Heart left ventricle (tissue), 16 donors: ENCODE measurements around the gene RAB3C. TPM values are rescaled to one million over a fixed set of nuclear protein-coding genes. Genes with fewer than 3 reads are reported as not detected.
A peak's percentile ranks its signal among the peaks of the same experiment; 100 is the strongest.

Source experiments
- ATAC-seq, 4 donors: fragments of 200-7000 bp; cut with Tn5 transposase; one replicate each; pipeline ENCODE4 v1.9.1; 2020 to 2022; ENCODE audit warnings: moderate library complexity in 4 of 4, mild to moderate bottlenecking in 3 of 4, moderate number of reproducible peaks in 1 of 4
- DNase-seq, 5 donors: peaks; one replicate each; pipeline ENCODE4 v3.0.0-alpha.2; 2020
- H3K27ac ChIP-seq, 12 donors: fragments of 200-600 bp; sonication (generic) in 4 of 12; one replicate each; pipeline versions ENCODE4 v1.5.0 to v1.8.0; 2016 to 2022; ENCODE audit warnings: mild to moderate bottlenecking in 2 of 12
- H3K27me3 ChIP-seq, 9 donors: fragments of 200-600 bp; sonication (generic) in 2 of 9; one replicate each; pipeline versions ENCODE4 v1.5.1 to v1.8.0; 2016 to 2022; ENCODE audit warnings: mild to moderate bottlenecking in 3 of 9
- H3K36me3 ChIP-seq, 9 donors: fragments of 200-600 bp; sonication (generic) in 2 of 9; one replicate each; pipeline versions ENCODE4 v1.5.0 to v1.8.0; 2018 to 2022; ENCODE audit warnings: mild to moderate bottlenecking in 2 of 9
- H3K4me1 ChIP-seq, 12 donors: fragments of 200-600 bp; sonication (generic) in 4 of 12; one replicate each; pipeline versions ENCODE4 v1.5.0 to v1.8.0; 2016 to 2022; ENCODE audit warnings: mild to moderate bottlenecking in 3 of 12
- H3K4me3 ChIP-seq, 12 donors: fragments of 200-600 bp; sonication (generic) in 4 of 12; one replicate each; pipeline versions ENCODE4 v1.5.0 to v1.8.0; 2017 to 2022; ENCODE audit warnings: mild to moderate bottlenecking in 9 of 12, moderate library complexity in 4 of 12
- H3K9me3 ChIP-seq, 12 donors: fragments of 200-600 bp; sonication (generic) in 4 of 12; one replicate each; pipeline versions ENCODE4 v1.5.0 to v1.8.0; 2016 to 2022; ENCODE audit warnings: mild to moderate bottlenecking in 1 of 12
- POLR2A ChIP-seq, 2 donors: fragments of 450-650 bp; IDR thresholded peaks; one replicate each; pipeline ENCODE4 v1.6.1; 2017; ENCODE audit warnings: antibody characterized with exemption in 2 of 2, mild to moderate bottlenecking in 2 of 2, moderate library complexity in 2 of 2
- WGBS, 4 donors: extraction: QIAGEN DNeasy Blood & Tissue Kit in 2 of 4; methylation state at CpG; one replicate each; pipeline versions ENCODE4 v1.1.5 to v1.1.7; 2013 to 2018; 5-methylcytosine and 5-hydroxymethylcytosine counted together
- intact Hi-C, 10 donors: fragments of 100-400 bp; cut with DNase I; formaldehyde crosslinking; loops; one replicate each; pipeline versions ENCODE4 v1.11.1 to v1.14.2; 2022
- polyA plus RNA-seq, 2 donors: library from polyadenylated mRNA; stranded (reverse); fragments of 200-250 nt; gene quantifications; one replicate each; pipeline ENCODE4 v1.2.3, GENCODE V29; 2013
- total RNA-seq, 9 donors: library from RNA; depleted of rRNA in 2 of 9; stranded (reverse); fragments of >200 nt in 2 of 9; fragmentation: NEBNext Ultra II Directional in 3 of 9; extraction: Animal tissue kit (Norgen Biotek cat#: 25700) in 3 of 9; gene quantifications; one replicate each; pipeline versions ENCODE4 v1.1.0 to v1.2.4, GENCODE V29; 2016 to 2023
- TF ChIP-seq, protein P1 (sequence below), 12 donors: fragments of 200-600 bp; sonication (generic) in 4 of 12; IDR thresholded peaks; one replicate each; pipeline versions ENCODE4 v1.5.0 to v1.8.0; 2018 to 2022; ENCODE audit warnings: antibody characterized with exemption in 12 of 12, mild to moderate bottlenecking in 5 of 12
- donor health status: ischemic (EF 13 %, LVEDD 7.1; RV severe dilation, severe dysfunction).
- donor health status: healthy with polysubstance abuse.
- donor health status: DM: no; HTN: yes; CAD: no.
- donor health status: DM: no; HTN: no; CAD: no.
- donor health status: ischemic (EF 25% LVEDD 6.9; RV normal size, moderate dysfunction).
- donor health status: ischemic (EF 25% LVEDD 5.7; RV mildly dilated, moderate dysfunction).
- donor health status: healthy.
- donor health status: DM: yes; HTN: yes; CAD: no.
- donor health status: ischemic (EF 35%, LVEDD 5.7; RV mildly dilated, moderate dysfunction).
- donor health status: nonischemic (EF 11% LVEDD 7.7; RV severe dilation, severe dysfunction).
- donor health status: DM: yes; HTN: yes; CAD: no.
- donor health status: PGD.
- donor health status: ischemic (EF 29% LVEDD 5.4; RV normal size, mild dysfunction).
- donor health status: nonischemic (EF 23%, LVEDD 6.1; RV moderate dilation, normal function).

The RAB3C gene
- total and polyA plus RNA-seq, 11 donors, result 0.04 to 3.8 (median 0.57) TPM; not detected in 2

DNA sequence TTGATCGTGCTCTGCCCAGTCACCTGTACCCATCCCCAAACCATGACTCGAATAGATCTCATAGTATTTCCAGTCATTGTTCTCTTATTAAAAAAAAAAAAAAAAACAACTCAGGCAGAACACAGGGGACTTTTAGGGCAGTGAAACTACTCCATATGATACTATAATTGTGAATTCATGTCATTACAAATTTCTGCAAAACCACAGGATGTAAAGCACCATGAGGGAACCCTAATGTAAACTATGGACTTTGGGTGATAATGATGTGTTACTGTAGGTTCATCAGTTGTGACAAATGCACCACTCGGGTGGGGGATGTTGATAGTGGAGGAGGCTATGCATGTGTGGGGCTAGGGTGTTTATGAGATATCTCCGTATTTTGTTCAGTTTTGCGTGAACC lies 133.8 kb downstream of the RAB3C start:
- H3K4me3 ChIP-seq, result no peak overlapping the region
- H3K36me3 ChIP-seq, result no peaks in the 10 kb centered on the region
- no peak for ATAC-seq
- no peak for DNase-seq
- no peaks in the 10 kb centered on the region for H3K27me3 ChIP-seq
- 74 to 76% (median 75%) methylated on average over 5 of the region's 5 CpGs for whole genome bisulfite sequencing, 4 donors
- intact Hi-C loops, result loop anchor here in 4 of 10 donors (5.0 to 10.0 kb wide), 3 partner anchors 212 to 222 kb away; partner anchors contain the start of gene GAPT (in 2 of the 4)
- H3K4me1 ChIP-seq, result peaks cover 0 to 5% (median 0%) of the 10 kb centered on the region in 12 donors
- no peak for TF ChIP-seq POLR2A (IDR thresholded peaks at IDR 0.05)
- TF ChIP-seq, protein P1, sequence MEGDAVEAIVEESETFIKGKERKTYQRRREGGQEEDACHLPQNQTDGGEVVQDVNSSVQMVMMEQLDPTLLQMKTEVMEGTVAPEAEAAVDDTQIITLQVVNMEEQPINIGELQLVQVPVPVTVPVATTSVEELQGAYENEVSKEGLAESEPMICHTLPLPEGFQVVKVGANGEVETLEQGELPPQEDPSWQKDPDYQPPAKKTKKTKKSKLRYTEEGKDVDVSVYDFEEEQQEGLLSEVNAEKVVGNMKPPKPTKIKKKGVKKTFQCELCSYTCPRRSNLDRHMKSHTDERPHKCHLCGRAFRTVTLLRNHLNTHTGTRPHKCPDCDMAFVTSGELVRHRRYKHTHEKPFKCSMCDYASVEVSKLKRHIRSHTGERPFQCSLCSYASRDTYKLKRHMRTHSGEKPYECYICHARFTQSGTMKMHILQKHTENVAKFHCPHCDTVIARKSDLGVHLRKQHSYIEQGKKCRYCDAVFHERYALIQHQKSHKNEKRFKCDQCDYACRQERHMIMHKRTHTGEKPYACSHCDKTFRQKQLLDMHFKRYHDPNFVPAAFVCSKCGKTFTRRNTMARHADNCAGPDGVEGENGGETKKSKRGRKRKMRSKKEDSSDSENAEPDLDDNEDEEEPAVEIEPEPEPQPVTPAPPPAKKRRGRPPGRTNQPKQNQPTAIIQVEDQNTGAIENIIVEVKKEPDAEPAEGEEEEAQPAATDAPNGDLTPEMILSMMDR (IDR thresholded peaks at IDR 0.05), result no peak
- H3K27ac ChIP-seq, result no peak overlapping the region
- H3K9me3 ChIP-seq, result peaks cover 0 to 11% (median 0%) of the 10 kb centered on the region in 12 donors

DNA sequence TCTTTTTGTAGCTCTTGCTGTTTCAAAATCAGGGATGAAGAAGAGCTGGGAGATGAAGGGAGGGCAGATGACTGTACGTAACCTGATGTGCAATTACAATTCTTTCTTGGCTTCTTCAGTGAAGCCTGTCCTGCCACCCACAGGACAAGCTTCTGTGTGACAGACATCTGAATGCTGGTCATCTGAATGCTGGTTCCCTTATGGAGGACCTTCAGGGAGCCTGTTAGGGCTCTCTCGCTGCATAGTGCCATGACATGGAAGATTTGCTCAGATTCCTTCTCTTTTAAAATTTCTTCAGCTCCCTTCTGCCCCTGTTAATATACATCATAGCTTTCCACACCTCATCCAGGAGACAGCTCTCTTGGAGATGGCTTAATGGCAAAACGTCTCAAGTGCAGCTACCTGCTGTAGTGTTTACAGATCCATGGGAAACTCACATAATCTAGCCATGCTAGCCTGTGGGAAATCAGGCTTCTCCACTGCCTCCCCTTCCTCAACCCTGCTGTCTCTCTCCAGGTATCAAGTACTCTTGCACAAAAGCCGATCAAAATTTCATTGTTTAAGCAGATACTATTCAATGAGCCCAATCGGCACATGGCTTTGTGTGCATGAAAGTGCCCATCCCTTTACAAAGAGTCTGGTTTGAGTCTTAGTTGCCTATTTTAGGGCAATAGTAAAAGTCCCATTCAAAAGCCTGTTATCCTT lies 134.6 kb downstream of the RAB3C start:
- no peak for ATAC-seq
- WGBS, 4 donors, result 53 to 64% (median 59%) methylated on average over 5 of the region's 5 CpGs
- intact Hi-C loops, result loop anchor here in 4 of 10 donors (5.0 to 10.0 kb wide), 3 partner anchors 213 to 223 kb away; partner anchors contain the start of gene GAPT (in 2 of the 4)
- Histone ChIP-seq H3K36me3 (no peaks in the 10 kb centered on the region), H3K27ac (no peak overlapping the region), H3K4me3 (no peak overlapping the region), H3K27me3 (no peaks in the 10 kb centered on the region), H3K9me3 (peaks cover 0 to 11% (median 0%) of the 10 kb centered on the region in 12 donors), H3K4me1 (peaks cover 0 to 5% (median 0%) of the 10 kb centered on the region in 12 donors)
- DNase-seq, result no peak
- TF ChIP-seq, protein P1 (IDR thresholded peaks at IDR 0.05), result peak in 2 of 12 donors; percentile 9 to 21
- no peak for TF ChIP-seq POLR2A (IDR thresholded peaks at IDR 0.05)

DNA sequence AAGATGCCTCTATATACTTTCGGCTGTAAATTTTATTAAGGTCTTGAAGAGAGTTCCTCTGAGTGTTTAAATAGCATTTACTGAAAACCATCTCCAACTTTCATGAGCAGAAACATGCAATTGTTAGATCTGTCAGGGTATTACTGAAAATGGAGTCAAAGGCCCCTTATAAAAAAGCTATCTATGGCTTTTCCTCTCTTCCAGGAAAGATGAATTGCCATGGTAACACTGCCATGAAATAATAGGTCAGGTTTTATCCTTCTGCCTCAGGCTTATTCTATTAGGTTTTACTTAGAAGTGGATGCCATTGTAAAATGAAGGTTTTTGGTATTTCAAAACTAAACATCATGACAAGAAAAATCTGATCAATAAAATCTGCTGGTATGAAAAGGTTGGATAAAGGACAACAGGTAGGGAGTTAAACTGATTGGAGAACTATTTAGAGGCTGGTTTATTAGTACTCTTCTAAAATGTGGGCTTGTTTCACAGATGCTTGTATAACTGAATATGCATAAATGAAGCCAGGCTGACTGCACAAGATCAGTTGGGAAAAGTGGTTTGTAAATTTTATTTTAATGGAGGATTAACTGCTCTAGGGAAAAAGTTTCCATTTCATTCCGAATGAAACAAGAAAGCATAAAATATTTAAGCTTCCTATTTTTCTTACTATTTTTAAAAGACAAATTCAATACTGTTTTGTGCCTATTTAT lies 135.5 kb downstream of the RAB3C start:
- 77 to 89% (median 82%) methylated on average over 2 of the region's 2 CpGs for WGBS, 4 donors
- intact Hi-C loops, result loop anchor here in 4 of 10 donors (5.0 to 10.0 kb wide), 3 partner anchors 214 to 224 kb away; partner anchors contain the start of gene GAPT (in 2 of the 4)

More for the DNA sequence above, 135.5 kb downstream of the RAB3C start:
- no peak overlapping the region for H3K4me3 ChIP-seq
- H3K27ac ChIP-seq, result no peak overlapping the region
- H3K27me3 ChIP-seq, result no peaks in the 10 kb centered on the region
- no peak for ATAC-seq
- H3K4me1 ChIP-seq, result peaks cover 0 to 5% (median 0%) of the 10 kb centered on the region in 12 donors
- H3K9me3 ChIP-seq, result peaks cover 0 to 11% (median 0%) of the 10 kb centered on the region in 12 donors
- DNase-seq, result no peak
- H3K36me3 ChIP-seq, result no peaks in the 10 kb centered on the region
- no peak for TF ChIP-seq POLR2A (IDR thresholded peaks at IDR 0.05)
- TF ChIP-seq, protein P1 (IDR thresholded peaks at IDR 0.05), result no peak
